Activated CD8-positive, alpha-beta T cell treated with anti-CD3 and anti-CD28 coated beads, Interleukin-2, amount 10 ng/mL, durations not matched to agents 7 days and 5 days (primary cell): Measurements from ENCODE around the gene PLVAP. TPM values are rescaled to one million over a fixed set of nuclear protein-coding genes. Genes with fewer than 3 reads are reported as not detected.

Experiments used
- ATAC-seq: fragments of 150-1000 bp; cut with Tn5 transposase; one replicate; pipeline ENCODE4 v1.10.0; 2021; ENCODE audit warnings: moderate library complexity
- CTCF ChIA-PET: fragments of 350-600 bp; sonication (Branson Sonifier 250); formaldehyde crosslinking; loops from one replicate; lab custom pipeline; 2021; ENCODE audit warnings: antibody characterized with exemption; lab: Charles Lee
- POLR2A ChIA-PET: fragments of 350-600 bp; sonication (Branson Sonifier 250); formaldehyde crosslinking; loops from one replicate; lab custom pipeline; 2021; ENCODE audit warnings: antibody characterized with exemption; lab: Charles Lee
- DNase-seq: peaks from one replicate; pipeline ENCODE4 v3.0.0-alpha.2; 2020
- H3K27ac Mint-ChIP-seq: one replicate; pipeline ENCODE4 v1.8.0; 2021; ENCODE audit warnings: mild to moderate bottlenecking, mixed read lengths
- H3K27me3 Mint-ChIP-seq: one replicate; pipeline ENCODE4 v1.8.0; 2021; ENCODE audit warnings: low read depth, mixed read lengths
- H3K36me3 Mint-ChIP-seq: one replicate; pipeline ENCODE4 v1.8.0; 2021; ENCODE audit warnings: low read depth, mixed read lengths
- H3K4me1 Mint-ChIP-seq: one replicate; pipeline ENCODE4 v1.8.0; 2021; ENCODE audit warnings: low read depth, mixed read lengths
- H3K4me3 Mint-ChIP-seq: one replicate; pipeline ENCODE4 v1.8.0; 2021; ENCODE audit warnings: mild to moderate bottlenecking, mixed read lengths
- H3K9me3 Mint-ChIP-seq: one replicate; pipeline ENCODE4 v1.8.0; 2022; ENCODE audit warnings: mixed read lengths; ENCODE audit not compliant: insufficient read depth
- total RNA-seq, 2 experiments: library from RNA; stranded (reverse); gene quantifications; one replicate each; pipeline ENCODE4 v1.2.3, GENCODE V29; 2021

The PLVAP gene
- total RNA-seq, 2 experiments from 2014 or later, result 0.11 TPM; not detected in 1

GRCh38 chr19:17398902-17399527 lies 21.9 kb upstream of the PLVAP start:
- Mint-ChIP-seq H3K9me3 (no peaks in the 10 kb centered on the region), H3K4me1 (peaks cover 32% of the 10 kb centered on the region), H3K27me3 (no peaks in the 10 kb centered on the region), H3K27ac (no peak overlapping the region), H3K36me3 (peaks cover 45% of the 10 kb centered on the region), H3K4me3 (no peak overlapping the region)
- POLR2A ChIA-PET, result no interaction called here
- no peak for DNase-seq
- CTCF ChIA-PET, result interaction anchor here (1.0 to 1.2 kb wide), 2 partner anchors 10 to 66 kb away, joined by 3 to 4 read pairs; no protein-coding TSS in a partner anchor
- ATAC-seq, result no peak

- CTCF ChIA-PET, result interaction anchor here (0.7 to 2.3 kb wide), 8 partner anchors 9 to 71 kb away, joined by 3 to 14 read pairs (median 4); partner anchors contain the start of gene BST2
These were observed 17.8 kb upstream of the PLVAP start for GRCh38 chr19:17394891-17395415.

GRCh38 chr19:17393914-17394313 lies 16.8 kb upstream of the PLVAP start, which contains the start of gene CCDC194:
Gene CCDC194, minus strand, starts transcription at chr19:17394196. Its CDS starts 38 bp downstream, at chr19:17394158.
- peaks cover 7% of the 10 kb centered on the region for H3K9me3 Mint-ChIP-seq
- peaks cover 14% of the 10 kb centered on the region for H3K27me3 Mint-ChIP-seq
- peaks cover 35% of the 10 kb centered on the region for H3K4me1 Mint-ChIP-seq
- H3K4me3 Mint-ChIP-seq, result peak within 1 kb of the TSS; percentile 18
- no peak for DNase-seq
- H3K36me3 Mint-ChIP-seq, result peaks cover 19% of the 10 kb centered on the region
- H3K27ac Mint-ChIP-seq, result peak within 1 kb of the TSS; percentile 82
- CTCF ChIA-PET, result interaction anchor here (0.6 to 2.3 kb wide), 8 partner anchors 8 to 72 kb away, joined by 3 to 14 read pairs (median 4); partner anchors contain the start of gene BST2
- POLR2A ChIA-PET, result interaction anchor here (0.8 to 3.0 kb wide), 2 partner anchors 12 to 28 kb away, joined by 3 to 16 read pairs; partner anchors contain the start of gene BST2
- no peak for ATAC-seq

More at GRCh38 chr19:17394891-17395415, 17.8 kb upstream of the PLVAP start:
- DNase-seq, result peak; percentile 84
- POLR2A ChIA-PET, result interaction anchor here (0.7 to 3.0 kb wide), 3 partner anchors 11 to 88 kb away, joined by 3 to 16 read pairs (median 4); partner anchors contain the start of genes BST2 and MVB12A
- peak overlapping the region; percentile 18 for H3K4me3 Mint-ChIP-seq
- H3K4me1 Mint-ChIP-seq, result peaks cover 34% of the 10 kb centered on the region
- H3K27ac Mint-ChIP-seq, result peak overlapping the region; percentile 82
- peaks cover 20% of the 10 kb centered on the region for H3K36me3 Mint-ChIP-seq
- no peaks in the 10 kb centered on the region for H3K9me3 Mint-ChIP-seq
- ATAC-seq, result peak; percentile 38
- H3K27me3 Mint-ChIP-seq, result peaks cover 8% of the 10 kb centered on the region

- ATAC-seq (no peak), DNase-seq (no peak)
- ChIA-PET POLR2A (interaction anchor here (3.0 kb wide), 1 partner anchor 13 kb away, joined by 16 read pairs; the partner anchor contains the start of gene BST2), CTCF (interaction anchor here (1.6 to 1.8 kb wide), 2 partner anchors 8 to 73 kb away, joined by 4 to 9 read pairs; no protein-coding TSS in a partner anchor)
- H3K27me3 Mint-ChIP-seq, result peaks cover 15% of the 10 kb centered on the region
- H3K36me3 Mint-ChIP-seq, result peaks cover 17% of the 10 kb centered on the region
- H3K4me3 Mint-ChIP-seq, result no peak overlapping the region
- no peak overlapping the region for H3K27ac Mint-ChIP-seq
- H3K9me3 Mint-ChIP-seq, result peaks cover 7% of the 10 kb centered on the region
- H3K4me1 Mint-ChIP-seq, result peaks cover 35% of the 10 kb centered on the region
These were observed 15.9 kb upstream of the PLVAP start for GRCh38 chr19:17393002-17393401.

- H3K4me3 Mint-ChIP-seq, result peak overlapping the region; percentile 79
- no peak overlapping the region for H3K27ac Mint-ChIP-seq
- DNase-seq (no peak), ATAC-seq (no peak)
- H3K36me3 Mint-ChIP-seq, result peaks cover 9% of the 10 kb centered on the region
- CTCF ChIA-PET, result interaction anchor here (1.0 to 4.2 kb wide), 9 partner anchors 11 to 99 kb away, joined by 4 to 13 read pairs (median 5); partner anchors contain the start of genes BST2, DDA1, MRPL34 and MVB12A
- H3K27me3 Mint-ChIP-seq, result peaks cover 15% of the 10 kb centered on the region
- peaks cover 32% of the 10 kb centered on the region for H3K4me1 Mint-ChIP-seq
- peaks cover 7% of the 10 kb centered on the region for H3K9me3 Mint-ChIP-seq
- POLR2A ChIA-PET, result interaction anchor here (0.6 to 1.7 kb wide), 7 partner anchors 11 to 158 kb away, joined by 3 to 7 read pairs (median 4); partner anchors contain the start of genes BST2 and MVB12A
These were observed 14.4 kb upstream of the PLVAP start for GRCh38 chr19:17391371-17392151.

GRCh38 chr19:17390665-17391370 lies 13.7 kb upstream of the PLVAP start:
- peak; percentile 91 for DNase-seq
- Mint-ChIP-seq H3K9me3 (peaks cover 7% of the 10 kb centered on the region), H3K4me1 (peaks cover 32% of the 10 kb centered on the region), H3K27ac (no peak overlapping the region), H3K4me3 (peak overlapping the region; percentile 79), H3K27me3 (peaks cover 15% of the 10 kb centered on the region), H3K36me3 (peaks cover 9% of the 10 kb centered on the region)
- ChIA-PET POLR2A (interaction anchor here (0.6 to 1.7 kb wide), 2 partner anchors 84 to 159 kb away, joined by 4 to 6 read pairs; no protein-coding TSS in a partner anchor), CTCF (interaction anchor here (0.7 to 4.2 kb wide), 12 partner anchors 10 to 619 kb away, joined by 3 to 22 read pairs (median 6); partner anchors contain the start of genes BST2, DDA1, MRPL34 and MVB12A)
- peak; percentile 98 for ATAC-seq

- no peak for ATAC-seq
These were observed 13.0 kb upstream of the PLVAP start for GRCh38 chr19:17389957-17390664.

GRCh38 chr19:17389288-17389687 lies 12.1 kb upstream of the PLVAP start:
- ChIA-PET POLR2A (interaction anchor here (0.6 to 1.5 kb wide), 2 partner anchors 16 to 87 kb away, joined by 3 read pairs; partner anchors contain the start of gene BST2), CTCF (interaction anchor here (1.0 to 4.2 kb wide), 19 partner anchors 10 to 129 kb away, joined by 3 to 22 read pairs (median 5); partner anchors contain the start of genes DDA1, MRPL34 and MVB12A)

More at GRCh38 chr19:17389957-17390664, 13.0 kb upstream of the PLVAP start:
- no peak for DNase-seq
- no peak overlapping the region for H3K27ac Mint-ChIP-seq
- peaks cover 7% of the 10 kb centered on the region for H3K9me3 Mint-ChIP-seq
- H3K27me3 Mint-ChIP-seq, result peaks cover 15% of the 10 kb centered on the region
- H3K36me3 Mint-ChIP-seq, result peaks cover 7% of the 10 kb centered on the region
- POLR2A ChIA-PET, result interaction anchor here (0.5 to 1.5 kb wide), 2 partner anchors 16 to 174 kb away, joined by 3 read pairs; partner anchors contain the start of gene BST2
- H3K4me1 Mint-ChIP-seq, result peaks cover 27% of the 10 kb centered on the region
- CTCF ChIA-PET, result interaction anchor here (0.7 to 4.2 kb wide), 18 partner anchors 9 to 618 kb away, joined by 3 to 22 read pairs (median 5); partner anchors contain the start of genes DDA1, MRPL34 and MVB12A
- peak overlapping the region; percentile 79 for H3K4me3 Mint-ChIP-seq

GRCh38 chr19:17385878-17386611 lies 8.9 kb upstream of the PLVAP start:
- CTCF ChIA-PET, result interaction anchor here (0.6 to 2.8 kb wide), 25 partner anchors 8 to 131 kb away, joined by 3 to 30 read pairs (median 6); partner anchors contain the start of genes ANKLE1, BABAM1, GTPBP3 and PLVAP
- POLR2A ChIA-PET, result interaction anchor here (0.8 kb wide), 1 partner anchor 19 kb away, joined by 3 read pairs; the partner anchor contains the start of gene BST2

More at GRCh38 chr19:17389288-17389687, 12.1 kb upstream of the PLVAP start:
- H3K27ac Mint-ChIP-seq, result no peak overlapping the region
- H3K27me3 Mint-ChIP-seq, result peaks cover 15% of the 10 kb centered on the region
- H3K36me3 Mint-ChIP-seq, result peaks cover 3% of the 10 kb centered on the region
- peaks cover 22% of the 10 kb centered on the region for H3K4me1 Mint-ChIP-seq
- no peak overlapping the region for H3K4me3 Mint-ChIP-seq
- peaks cover 7% of the 10 kb centered on the region for H3K9me3 Mint-ChIP-seq
- no peak for ATAC-seq
- DNase-seq, result no peak

More at GRCh38 chr19:17385878-17386611, 8.9 kb upstream of the PLVAP start:
- H3K9me3 Mint-ChIP-seq, result peaks cover 7% of the 10 kb centered on the region
- no peak overlapping the region for H3K4me3 Mint-ChIP-seq
- peaks cover 15% of the 10 kb centered on the region for H3K27me3 Mint-ChIP-seq
- no peak overlapping the region for H3K27ac Mint-ChIP-seq
- H3K4me1 Mint-ChIP-seq, result peaks cover 20% of the 10 kb centered on the region
- no peaks in the 10 kb centered on the region for H3K36me3 Mint-ChIP-seq
- ATAC-seq (peak; percentile 52), DNase-seq (peak; percentile 73)
